Astrocyte of the cerebellum (primary cell): ENCODE results near the gene CADM3.

ENCODE experiments used
- DNase-seq: peaks from one replicate; pipeline ENCODE4 v3.0.0-alpha.2; 2011; ENCODE audit warnings: low read depth
- H3K4me3 ChIP-seq: 2 replicates; pipeline ENCODE4 v1.5.1; 2011; ENCODE audit warnings: mild to moderate bottlenecking, low read depth, low read length, moderate library complexity
- CTCF ChIP-seq: IDR thresholded peaks from 2 replicates; pipeline ENCODE4 v1.5.1; 2012; ENCODE audit warnings: low read length, low read depth, moderate library complexity, mild to moderate bottlenecking; ENCODE audit errors: missing control alignments
- in situ Hi-C: cut with HindIII; loops from 2 replicates; pipeline ENCODE4 v1.10.0; 2017; ENCODE audit warnings: low sequenced_read_pairs

The CADM3 gene

GRCh38 chr1:159247266-159247665 lies 75.9 kb downstream of the CADM3 start:
- TF ChIP-seq CTCF: no peak
- no peak for DNase-seq
- in situ Hi-C loops: no loop called here
- H3K4me3 ChIP-seq: no peak overlapping the region

- DNase-seq: no peak
- no peak overlapping the region for H3K4me3 ChIP-seq
- TF ChIP-seq CTCF: no peak
- in situ Hi-C loops: no loop called here
These were observed 76.9 kb downstream of the CADM3 start for GRCh38 chr1:159248311-159248710.

GRCh38 chr1:159250638-159251216 lies 79.3 kb downstream of the CADM3 start:
- TF ChIP-seq CTCF: no peak
- DNase-seq: no peak
- in situ Hi-C loops: no loop called here
- no peak overlapping the region for H3K4me3 ChIP-seq
